NCI-H2107 treated with DMSO at 0.1 percent for 48 hours (cell line): ENCODE measurements around the gene PARD3.
A peak's percentile ranks its signal among the peaks of the same experiment; 100 is the strongest.

Experiments used
- DNase-seq: peaks from one replicate; lab custom pipeline; 2025; ENCODE audit not compliant: unreplicated experiment; lab: John Stamatoyannopoulos, UW

Gene PARD3

GRCh38 chr10:34240039-34240438 lies 575.1 kb downstream of the PARD3 start:
- no peak for DNase-seq

- DNase-seq: no peak
These were observed 577.1 kb downstream of the PARD3 start for GRCh38 chr10:34237898-34238455.

GRCh38 chr10:34236931-34237330 lies 578.2 kb downstream of the PARD3 start:
- DNase-seq: peak; percentile 15

- peak; percentile 55 for DNase-seq
These were observed 579.8 kb downstream of the PARD3 start for GRCh38 chr10:34235164-34235832.

- no peak for DNase-seq
These were observed 582.6 kb downstream of the PARD3 start for GRCh38 chr10:34232481-34232880.

- no peak for DNase-seq
These were observed 583.5 kb downstream of the PARD3 start for GRCh38 chr10:34231441-34232180.

GRCh38 chr10:34229917-34230316 lies 585.2 kb downstream of the PARD3 start:
- no peak for DNase-seq

- DNase-seq: peak; percentile 14
These were observed 587.0 kb downstream of the PARD3 start for GRCh38 chr10:34228066-34228465.

GRCh38 chr10:34224639-34225038 lies 590.5 kb downstream of the PARD3 start:
- no peak for DNase-seq

- DNase-seq: no peak
These were observed 591.4 kb downstream of the PARD3 start for GRCh38 chr10:34223658-34224057.

- no peak for DNase-seq
These were observed 592.7 kb downstream of the PARD3 start for GRCh38 chr10:34222359-34222758.

- no peak for DNase-seq
These were observed 595.1 kb downstream of the PARD3 start for GRCh38 chr10:34219753-34220548.

GRCh38 chr10:34217524-34217923 lies 597.6 kb downstream of the PARD3 start:
- no peak for DNase-seq

- DNase-seq: no peak
These were observed 598.6 kb downstream of the PARD3 start for GRCh38 chr10:34216348-34216945.

- no peak for DNase-seq
These were observed 601.3 kb downstream of the PARD3 start for GRCh38 chr10:34213805-34214197.

- DNase-seq: no peak
These were observed 601.8 kb downstream of the PARD3 start for GRCh38 chr10:34213193-34213804.

- DNase-seq: no peak
These were observed 607.8 kb downstream of the PARD3 start for GRCh38 chr10:34207343-34207742.

- no peak for DNase-seq
These were observed 608.2 kb downstream of the PARD3 start for GRCh38 chr10:34206935-34207268.

GRCh38 chr10:34206078-34206934 lies 608.8 kb downstream of the PARD3 start:
- DNase-seq: no peak

- DNase-seq: no peak
These were observed 609.6 kb downstream of the PARD3 start for GRCh38 chr10:34205452-34205851.
